Endothelial cell of umbilical vein (primary cell): ENCODE data around the gene C2orf76.

Source experiments
- CTCF ChIP-seq, 2 donors: IDR thresholded peaks; 1 replicate in 1 of 2; 2 replicates in 1 of 2; pipeline ENCODE4 v1.5.1; 2011; ENCODE audit warnings: low read length in 2 of 2, mild to moderate bottlenecking in 2 of 2, moderate library complexity in 2 of 2, control low read depth in 1 of 2, inconsistent platforms in 1 of 2, low read depth in 1 of 2; ENCODE audit not compliant: insufficient read depth in 1 of 2; ENCODE audit errors: extremely low read depth in 1 of 2
- EZH2 ChIP-seq: IDR thresholded peaks from 2 replicates; pipeline ENCODE4 v1.6.1; 2012; ENCODE audit warnings: borderline replicate concordance, low read depth, mild to moderate bottlenecking, moderate library complexity, low read length, inconsistent platforms; ENCODE audit not compliant: severe bottlenecking
- FOS ChIP-seq: IDR thresholded peaks from 2 replicates; pipeline ENCODE4 v1.6.1; 2011; ENCODE audit warnings: mild to moderate bottlenecking, low read length, moderate library complexity, borderline replicate concordance; ENCODE audit not compliant: insufficient read depth
- GATA2 ChIP-seq: IDR thresholded peaks from 2 replicates; pipeline ENCODE4 v1.7.0; 2011; ENCODE audit warnings: low read depth, mild to moderate bottlenecking, moderate library complexity, mixed read lengths, low read length; ENCODE audit not compliant: insufficient read length, insufficient read depth
- JUN ChIP-seq: IDR thresholded peaks from 2 replicates; pipeline ENCODE4 v1.6.1; 2011; ENCODE audit warnings: borderline replicate concordance, low read depth; ENCODE audit not compliant: insufficient read length, insufficient read depth
- MAX ChIP-seq: IDR thresholded peaks from 2 replicates; pipeline ENCODE4 v1.6.1; 2011; ENCODE audit not compliant: insufficient read depth, insufficient read length
- MYC ChIP-seq: IDR thresholded peaks from one replicate; pipeline ENCODE4 v1.6.1; 2011; ENCODE audit warnings: mild to moderate bottlenecking, low read depth, low read length
- POLR2A ChIP-seq: IDR thresholded peaks from 2 replicates; pipeline ENCODE4 v1.6.1; 2012; ENCODE audit warnings: low read depth, mild to moderate bottlenecking, control low read depth, low read length
- POLR2AphosphoS5 ChIP-seq: IDR thresholded peaks from 2 replicates; pipeline ENCODE4 v1.6.1; 2012; ENCODE audit warnings: low read depth, mild to moderate bottlenecking, control low read depth, low read length, moderate library complexity; ENCODE audit not compliant: insufficient read depth

- TF ChIP-seq EZH2 (no peak), CTCF (IDR thresholded peaks at IDR 0.05; ENCODE audit: extremely low read depth in 1 of 2, insufficient read depth in 1 of 2, low read depth in 1 of 2, low read length in 2 of 2) (no peak), POLR2A (no peak), GATA2 (no peak), POLR2AphosphoS5 (no peak), MAX (no peak), JUN (no peak), MYC (no peak), FOS (no peak)
These were observed 73.4 kb downstream of the C2orf76 start for GRCh38 chr2:119293254-119293653.
